D721Med (cell line): Measurements from ENCODE around the gene CHRNA9.

Experiments used
- DNase-seq: peaks from one replicate; pipeline ENCODE4 v3.0.0; 2011; ENCODE audit warnings: low spot score; ENCODE audit not compliant: insufficient read length
- FAIRE-seq: peaks from 2 replicates; lab custom pipeline; 2011; peaks lifted over from hg19 to GRCh38; lab: Jason Lieb, UNC
- CTCF ChIP-seq: IDR thresholded peaks from 2 replicates; pipeline ENCODE4 v1.5.1; 2012; ENCODE audit warnings: mild to moderate bottlenecking, control low read depth; ENCODE audit not compliant: insufficient read depth; ENCODE audit errors: missing control alignments

CHRNA9 gene

GRCh38 chr4:40317916-40318658, 17.0 kb upstream of the CHRNA9 start:
- DNase-seq (no peak), FAIRE-seq (no peak)
- no peak for TF ChIP-seq CTCF

- FAIRE-seq: no peak
- DNase-seq: no peak
Observed at GRCh38 chr4:40321574-40322275, 13.4 kb upstream of the CHRNA9 start.

GRCh38 chr4:40322811-40323210, 12.3 kb upstream of the CHRNA9 start:
- FAIRE-seq (no peak), DNase-seq (no peak)
- no peak for TF ChIP-seq CTCF

More at GRCh38 chr4:40321574-40322275, 13.4 kb upstream of the CHRNA9 start:
- no peak for TF ChIP-seq CTCF

- DNase-seq (no peak), FAIRE-seq (no peak)
Observed at GRCh38 chr4:40323866-40324265, 11.3 kb upstream of the CHRNA9 start.

GRCh38 chr4:40325406-40326019, 9.6 kb upstream of the CHRNA9 start:
- DNase-seq: peak; percentile 60
- peak; percentile 75 for TF ChIP-seq CTCF
- FAIRE-seq: peak; percentile 58

More at GRCh38 chr4:40323866-40324265, 11.3 kb upstream of the CHRNA9 start:
- TF ChIP-seq CTCF: no peak

GRCh38 chr4:40327340-40327739, 7.8 kb upstream of the CHRNA9 start:
- no peak for DNase-seq
- TF ChIP-seq CTCF: no peak

More at GRCh38 chr4:40327340-40327739, 7.8 kb upstream of the CHRNA9 start:
- FAIRE-seq: no peak
